Ovary (tissue), 9 donors: ENCODE results near the gene PLPP7. TPM values are rescaled to one million over a fixed set of nuclear protein-coding genes. Genes with fewer than 3 reads are reported as not detected.

ENCODE experiments used
- DNase-seq, 5 donors: peaks; one replicate each; pipeline ENCODE4 v3.0.0-alpha.2; 2019 to 2020
- H3K27ac ChIP-seq, 2 donors: fragments of 200-600 bp; one replicate each; pipeline versions ENCODE4 v1.5.1 to v1.8.0; 2019 to 2022
- H3K27me3 ChIP-seq: fragments of 200-600 bp; one replicate; pipeline ENCODE4 v1.8.0; 2022
- H3K36me3 ChIP-seq: fragments of 200-600 bp; sonication (generic); one replicate; pipeline ENCODE4 v1.5.1; 2019
- H3K4me1 ChIP-seq: one replicate; pipeline ENCODE4 v1.8.1; 2013; ENCODE audit warnings: mild to moderate bottlenecking, moderate library complexity; ENCODE audit not compliant: insufficient read depth
- H3K4me3 ChIP-seq: fragments of 200-600 bp; sonication (generic); one replicate; pipeline ENCODE4 v1.5.1; 2017
- H3K9me3 ChIP-seq, 2 donors: fragments of 200-600 bp in 1 of 2; sonication (generic) in 1 of 2; one replicate each; pipeline versions ENCODE4 v1.5.1 to v1.8.1; 2013 to 2019; ENCODE audit warnings: mild to moderate bottlenecking in 1 of 2, moderate library complexity in 1 of 2
- CTCF ChIP-seq, 3 donors: fragments of 450-650 bp in 2 of 3; fragments of 200-600 bp in 1 of 3; IDR thresholded peaks; one replicate each; pipeline versions ENCODE4 v1.5.1 to v1.8.0; 2016 to 2022; ENCODE audit warnings: antibody characterized with exemption in 3 of 3, mild to moderate bottlenecking in 1 of 3
- EP300 ChIP-seq: sonication (generic); formaldehyde crosslinking; IDR thresholded peaks from one replicate; pipeline ENCODE4 v1.6.1; 2017; ENCODE audit warnings: antibody characterized with exemption
- POLR2A ChIP-seq: fragments of 450-650 bp; IDR thresholded peaks from one replicate; pipeline ENCODE4 v1.6.1; 2017; ENCODE audit warnings: antibody characterized with exemption, mild to moderate bottlenecking, moderate library complexity
- WGBS, 3 donors: extraction: QIAGEN DNeasy Blood & Tissue Kit in 1 of 3; methylation state at CpG; one replicate each; pipeline versions ENCODE4 v1.1.5 to v1.1.7; 2013 to 2017; 5-methylcytosine and 5-hydroxymethylcytosine counted together
- intact Hi-C, 4 donors: fragments of 100-400 bp; cut with DNase I; formaldehyde crosslinking; loops; one replicate each; pipeline versions ENCODE4 v1.11.0 to v1.15.1; 2022 to 2023
- polyA plus RNA-seq, 2 donors: library from polyadenylated mRNA; stranded (reverse); fragments of 200-250 nt in 1 of 2; fragments of 350-450 nt in 1 of 2; fragmentation: Illumina TruSeq in 1 of 2; extraction: RNeasy Lipid Tissue Mini Kit (QIAGEN cat#74804) in 1 of 2; gene quantifications; one replicate each; pipeline ENCODE4 v1.2.3, GENCODE V29; 2013 to 2014
- total RNA-seq, 7 donors: library from RNA; depleted of rRNA in 2 of 7; stranded (reverse); fragments of >200 nt in 2 of 7; fragmentation: NEBNext Ultra II Directional in 3 of 7; extraction: Animal tissue kit (Norgen Biotek cat#: 25700) in 3 of 7; gene quantifications; one replicate each; pipeline versions ENCODE4 v1.1.0 to v1.2.4, GENCODE V29; 2016 to 2023
- donor health status: DM: no; HTN: no; CAD: no; lungs with moderate emphysema.
- donor health status: DM: no; HTN: no; CAD: no.
- donor health status: Bipolar disorder and iron deficiency.
- donor health status: DM: yes; HTN: yes; CAD: no.
- donor health status: DM: no; HTN: no; CAD: no.
- donor health status: DM: yes; HTN: yes; CAD: no.

The PLPP7 gene
- total and polyA plus RNA-seq, 9 donors, result 3.6 to 12.0 (median 11.0) TPM

DNA sequence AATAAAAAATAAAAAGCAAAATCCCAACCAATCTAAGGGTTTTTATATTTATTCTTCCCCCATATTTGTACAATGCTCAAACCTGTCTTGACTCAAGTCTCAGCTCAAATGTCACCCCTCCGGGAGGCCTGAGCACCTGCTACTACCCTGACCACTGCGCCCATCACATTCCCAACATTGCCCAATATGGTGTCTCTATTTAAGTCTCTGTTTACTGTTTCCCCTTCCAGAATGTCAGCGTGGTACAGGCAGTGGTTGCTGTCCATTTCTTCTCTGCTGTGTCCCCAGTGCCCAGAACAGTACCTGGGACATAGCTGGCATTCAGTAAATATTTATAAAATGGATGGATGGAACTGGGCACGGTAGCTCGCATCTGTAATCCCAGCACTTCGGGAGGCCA lies 57.0 kb downstream of the PLPP7 start:
- intact Hi-C loops, result loop anchor here in 2 of 4 donors (5.0 to 10.0 kb wide), 3 partner anchors 131 to 398 kb away; partner anchors contain the start of gene RAPGEF1 (in 2 of the 2)
- no peak for DNase-seq
- Histone ChIP-seq H3K36me3 (no peaks in the 10 kb centered on the region), H3K4me3 (no peak overlapping the region), H3K27ac (no peak overlapping the region), H3K4me1 (no peaks in the 10 kb centered on the region), H3K27me3 (no peaks in the 10 kb centered on the region), H3K9me3 (no peaks in the 10 kb centered on the region)
- TF ChIP-seq POLR2A (no peak), CTCF (IDR thresholded peaks at IDR 0.05) (no peak), EP300 (no peak)
- 91 to 95% (median 94%) methylated on average over 6 of the region's 6 CpGs for WGBS, 3 donors

DNA sequence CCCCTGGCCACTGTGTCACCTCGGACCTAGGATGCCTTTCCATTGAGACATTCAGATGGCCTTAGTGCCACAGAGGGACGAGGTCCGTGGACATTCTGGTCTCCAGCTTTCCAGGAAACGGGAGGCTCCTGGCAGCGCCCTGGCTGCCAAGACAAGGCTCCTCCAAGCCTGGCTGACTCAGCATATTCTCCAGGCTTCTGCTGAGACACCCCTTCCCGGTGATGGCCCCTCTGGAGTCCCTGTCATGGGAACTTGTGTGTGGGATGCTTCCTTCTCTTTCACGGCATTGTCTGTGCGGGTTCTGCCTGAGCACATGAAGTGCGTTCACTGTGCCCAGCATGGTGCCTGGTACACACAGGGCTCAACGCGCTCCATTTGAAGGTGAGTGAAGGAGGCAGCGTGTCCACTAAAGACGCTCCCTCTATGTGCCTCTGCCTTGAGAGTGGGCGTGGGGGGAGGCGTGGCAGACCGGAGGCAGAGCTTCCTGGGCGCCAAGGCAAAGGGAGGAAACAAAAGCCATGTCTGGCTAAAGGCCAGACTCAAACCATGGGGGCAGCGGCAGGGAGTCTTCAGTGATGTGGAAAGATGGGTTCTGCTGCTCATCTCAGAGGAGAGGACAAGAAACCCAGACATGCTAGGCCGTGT lies 58.0 kb downstream of the PLPP7 start:
- WGBS, 3 donors, result 59 to 74% (median 60%) methylated on average over 19 of the region's 19 CpGs
- no peak for DNase-seq
- Histone ChIP-seq H3K4me3 (no peak overlapping the region), H3K27ac (no peak overlapping the region), H3K9me3 (no peaks in the 10 kb centered on the region), H3K4me1 (no peaks in the 10 kb centered on the region), H3K36me3 (no peaks in the 10 kb centered on the region), H3K27me3 (no peaks in the 10 kb centered on the region)
- intact Hi-C loops, result loop anchor here in 2 of 4 donors (5.0 to 10.0 kb wide), 3 partner anchors 130 to 397 kb away; partner anchors contain the start of gene RAPGEF1 (in 2 of the 2)
- TF ChIP-seq CTCF (IDR thresholded peaks at IDR 0.05) (no peak), EP300 (no peak), POLR2A (no peak)

- intact Hi-C loops, result loop anchor here in 2 of 4 donors (5.0 to 10.0 kb wide), 3 partner anchors 128 to 396 kb away; partner anchors contain the start of gene RAPGEF1 (in 2 of the 2)
- DNase-seq, result peak in 1 of 5 donors; percentile 29
Measured at GRCh38 chr9:131348631-131349521, 59.4 kb downstream of the PLPP7 start.

More at GRCh38 chr9:131348631-131349521, 59.4 kb downstream of the PLPP7 start:
- H3K4me3 ChIP-seq, result no peak overlapping the region
- no peak for TF ChIP-seq CTCF (IDR thresholded peaks at IDR 0.05)
- no peak for TF ChIP-seq EP300
- no peak for TF ChIP-seq POLR2A
- H3K9me3 ChIP-seq, result no peaks in the 10 kb centered on the region
- H3K36me3 ChIP-seq, result no peaks in the 10 kb centered on the region
- WGBS, 3 donors, result 60 to 63% (median 62%) methylated on average over 10 of the region's 10 CpGs
- no peak overlapping the region for H3K27ac ChIP-seq
- H3K4me1 ChIP-seq, result no peaks in the 10 kb centered on the region
- no peaks in the 10 kb centered on the region for H3K27me3 ChIP-seq
